Loucy (cell line): ENCODE results near the gene KREMEN1.
A peak's percentile ranks its signal among the peaks of the same experiment; 100 is the strongest.

Experiments used
- H2AFZ ChIP-seq: fragments of 200-600 bp; sonication (generic); 2 replicates; pipeline ENCODE4 v1.6.0; 2016; ENCODE audit warnings: antibody characterized with exemption, mild to moderate bottlenecking, low read length, moderate library complexity
- H3F3A ChIP-seq: fragments of 200-600 bp; 2 replicates; pipeline ENCODE4 v1.6.0; 2016; ENCODE audit warnings: antibody characterized with exemption, low read depth, mild to moderate bottlenecking
- H3K27me3 ChIP-seq: fragments of 200-600 bp; sonication (generic); 2 replicates; pipeline ENCODE4 v1.6.1; 2014; ENCODE audit warnings: low read length, mild to moderate bottlenecking; ENCODE audit not compliant: insufficient read depth, poor library complexity, severe bottlenecking
- H3K36me3 ChIP-seq: fragments of 200-600 bp; sonication (generic); 2 replicates; pipeline ENCODE4 v1.6.1; 2016; ENCODE audit warnings: low read length; ENCODE audit not compliant: insufficient read depth
- H3K4me1 ChIP-seq: fragments of 200-600 bp; sonication (generic); 2 replicates; pipeline ENCODE4 v1.5.1; 2014; ENCODE audit warnings: low read length, mild to moderate bottlenecking; ENCODE audit not compliant: insufficient read depth, poor library complexity, severe bottlenecking
- H3K4me2 ChIP-seq: fragments of 200-600 bp; sonication (generic); 2 replicates; pipeline ENCODE4 v1.6.0; 2014; ENCODE audit warnings: antibody characterized with exemption, low read length, low read depth, mild to moderate bottlenecking; ENCODE audit not compliant: poor library complexity, severe bottlenecking
- H3K4me3 ChIP-seq: fragments of 200-600 bp; sonication (generic); 2 replicates; pipeline ENCODE4 v1.5.1; 2014; ENCODE audit warnings: low read length, mild to moderate bottlenecking, mixed read lengths; ENCODE audit not compliant: poor library complexity, severe bottlenecking
- H3K79me2 ChIP-seq: fragments of 200-600 bp; sonication (generic); 2 replicates; pipeline ENCODE4 v1.6.1; 2014; ENCODE audit warnings: low read length; ENCODE audit not compliant: insufficient read depth
- H3K9ac ChIP-seq: fragments of 200-600 bp; sonication (generic); 2 replicates; pipeline ENCODE4 v1.6.0; 2014; ENCODE audit warnings: mild to moderate bottlenecking, low read depth, low read length, moderate library complexity; ENCODE audit not compliant: poor library complexity, severe bottlenecking
- H3K9me2 ChIP-seq: fragments of 200-600 bp; sonication (generic); replicated peaks from 2 replicates; pipeline ENCODE4 v1.6.1; 2016; ENCODE audit warnings: low read depth, low read length, mixed read lengths
- H3K9me3 ChIP-seq: fragments of 200-600 bp; sonication (generic); 2 replicates; pipeline ENCODE4 v1.6.1; 2014; ENCODE audit warnings: mild to moderate bottlenecking, antibody characterized with exemption, low read length, low read depth; ENCODE audit not compliant: insufficient read depth
- H4K20me1 ChIP-seq: fragments of 200-600 bp; sonication (generic); 2 replicates; pipeline ENCODE4 v1.6.0; 2014; ENCODE audit warnings: antibody characterized with exemption, low read length, mild to moderate bottlenecking; ENCODE audit not compliant: insufficient read depth, poor library complexity, severe bottlenecking
- EZH2phosphoT487 ChIP-seq: fragments of 200-600 bp; IDR thresholded peaks from 2 replicates; pipeline ENCODE4 v1.6.1; 2018; ENCODE audit warnings: antibody characterized with exemption, mild to moderate bottlenecking, moderate library complexity, borderline replicate concordance
- TF ChIP-seq, protein P1 (sequence below): fragments of 200-600 bp; sonication (generic); conservative IDR thresholded peaks from 2 replicates; pipeline ENCODE4 v1.5.1; 2014; ENCODE audit warnings: mild to moderate bottlenecking, antibody characterized with exemption, low read length

Gene KREMEN1

DNA sequence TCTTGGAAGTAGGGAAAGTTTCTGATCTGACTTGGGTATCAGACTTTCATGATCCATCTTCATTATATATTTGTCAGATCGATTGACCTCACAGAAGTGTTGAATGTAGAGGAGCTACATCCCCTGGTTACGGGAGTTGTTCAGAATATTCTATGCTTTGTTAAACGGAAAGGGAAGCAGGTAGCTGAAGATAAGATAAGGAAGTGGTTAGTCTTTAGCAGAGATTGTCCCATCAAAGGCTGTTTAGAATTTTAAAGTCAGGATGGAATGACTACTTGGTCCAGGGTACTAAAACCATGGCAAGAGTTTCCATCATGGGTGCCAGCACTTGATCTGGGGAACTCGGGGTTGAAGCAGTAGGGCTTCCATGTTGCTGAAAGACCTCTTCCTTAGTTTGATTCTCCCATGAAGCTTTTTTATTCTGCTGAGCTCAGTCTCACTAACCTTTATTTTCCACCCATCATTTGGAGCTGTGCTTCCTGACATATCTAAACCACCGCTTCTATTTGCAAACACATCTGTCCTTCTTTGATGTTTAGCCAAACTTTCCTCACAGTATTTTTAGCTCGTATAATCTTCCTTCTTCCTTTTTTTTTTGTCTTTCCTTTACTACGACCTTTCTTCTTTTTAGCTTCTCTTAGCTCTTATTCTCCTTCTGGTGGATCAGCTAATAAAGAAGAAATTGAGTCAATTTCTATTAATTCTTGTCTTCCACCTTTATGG lies 7.2 kb upstream of the KREMEN1 start:
- no peak for TF ChIP-seq EZH2phosphoT487
- TF ChIP-seq, protein P1, sequence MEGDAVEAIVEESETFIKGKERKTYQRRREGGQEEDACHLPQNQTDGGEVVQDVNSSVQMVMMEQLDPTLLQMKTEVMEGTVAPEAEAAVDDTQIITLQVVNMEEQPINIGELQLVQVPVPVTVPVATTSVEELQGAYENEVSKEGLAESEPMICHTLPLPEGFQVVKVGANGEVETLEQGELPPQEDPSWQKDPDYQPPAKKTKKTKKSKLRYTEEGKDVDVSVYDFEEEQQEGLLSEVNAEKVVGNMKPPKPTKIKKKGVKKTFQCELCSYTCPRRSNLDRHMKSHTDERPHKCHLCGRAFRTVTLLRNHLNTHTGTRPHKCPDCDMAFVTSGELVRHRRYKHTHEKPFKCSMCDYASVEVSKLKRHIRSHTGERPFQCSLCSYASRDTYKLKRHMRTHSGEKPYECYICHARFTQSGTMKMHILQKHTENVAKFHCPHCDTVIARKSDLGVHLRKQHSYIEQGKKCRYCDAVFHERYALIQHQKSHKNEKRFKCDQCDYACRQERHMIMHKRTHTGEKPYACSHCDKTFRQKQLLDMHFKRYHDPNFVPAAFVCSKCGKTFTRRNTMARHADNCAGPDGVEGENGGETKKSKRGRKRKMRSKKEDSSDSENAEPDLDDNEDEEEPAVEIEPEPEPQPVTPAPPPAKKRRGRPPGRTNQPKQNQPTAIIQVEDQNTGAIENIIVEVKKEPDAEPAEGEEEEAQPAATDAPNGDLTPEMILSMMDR = no peak
- Histone ChIP-seq H3K4me2 (peak overlapping the region; percentile 36), H3K4me3 (no peak overlapping the region), H3K27me3 (no peaks in the 10 kb centered on the region), H4K20me1 (no peaks in the 10 kb centered on the region), H3K9me2 (no peaks in the 10 kb centered on the region), H3K4me1 (peaks cover 12% of the 10 kb centered on the region), H2AFZ (no peak overlapping the region), H3K9me3 (no peaks in the 10 kb centered on the region), H3K79me2 (no peaks in the 10 kb centered on the region), H3K36me3 (no peaks in the 10 kb centered on the region), H3K9ac (no peak overlapping the region), H3F3A (no peaks in the 10 kb centered on the region)

DNA sequence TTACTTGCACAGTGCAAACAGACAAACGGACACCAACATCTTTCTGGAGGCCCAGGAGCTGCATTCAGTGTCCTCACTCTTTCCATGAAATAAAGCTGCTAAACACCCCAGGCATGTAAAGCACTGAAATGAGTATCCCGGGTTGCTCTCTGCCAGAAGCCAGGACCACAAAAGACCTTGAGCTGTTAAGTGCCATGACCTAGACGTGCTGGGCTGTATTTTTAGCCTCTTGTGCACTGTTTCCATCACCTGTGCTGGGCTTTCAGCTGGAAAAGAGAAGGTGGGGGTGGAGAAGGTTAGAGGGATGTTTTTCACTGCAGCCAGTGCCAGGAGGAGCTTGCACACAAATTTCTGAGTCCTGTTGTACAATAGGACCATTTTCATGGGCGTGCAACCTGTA lies 3.4 kb upstream of the KREMEN1 start:
- Histone ChIP-seq H3F3A (no peaks in the 10 kb centered on the region), H3K79me2 (no peaks in the 10 kb centered on the region), H3K9me3 (no peaks in the 10 kb centered on the region), H3K4me3 (no peak overlapping the region), H3K27me3 (no peaks in the 10 kb centered on the region), H3K9me2 (no peaks in the 10 kb centered on the region), H4K20me1 (no peaks in the 10 kb centered on the region), H3K36me3 (no peaks in the 10 kb centered on the region), H3K4me1 (peaks cover 18% of the 10 kb centered on the region), H2AFZ (no peak overlapping the region), H3K9ac (no peak overlapping the region), H3K4me2 (no peak overlapping the region)
- TF ChIP-seq EZH2phosphoT487 = no peak
- TF ChIP-seq, protein P1 = no peak

GRCh38 chr22:29070490-29070889 lies 2.3 kb upstream of the KREMEN1 start:
- Histone ChIP-seq H3K4me2 (no peak overlapping the region), H2AFZ (no peak overlapping the region), H4K20me1 (no peaks in the 10 kb centered on the region), H3K4me1 (peaks cover 16% of the 10 kb centered on the region), H3K9me2 (no peaks in the 10 kb centered on the region), H3K4me3 (no peak overlapping the region), H3F3A (0 out of 2 replicates have a peak, but pooled peaks cover 3% of the 10 kb centered on the region), H3K9me3 (no peaks in the 10 kb centered on the region), H3K36me3 (no peaks in the 10 kb centered on the region), H3K9ac (no peak overlapping the region), H3K79me2 (no peaks in the 10 kb centered on the region), H3K27me3 (no peaks in the 10 kb centered on the region)
- TF ChIP-seq EZH2phosphoT487 = no peak
- TF ChIP-seq, protein P1 = no peak
